NCI-H2171 (cell line): ENCODE measurements around the gene DTX2.
"Not testable (repeated sequence)": the region's sequence is repeated elsewhere in the genome, so short reads cannot be mapped to it uniquely, and the experiment has no call there.

Experiments
- DNase-seq: peaks from one replicate; lab custom pipeline; 2025; lab: John Stamatoyannopoulos, UW

DTX2 gene

GRCh38 chr7:76443846-76444245 is 17.7 kb upstream of the DTX2 start:
- not testable (repeated sequence) for DNase-seq

GRCh38 chr7:76445577-76446008 is 15.9 kb upstream of the DTX2 start:
- not testable (repeated sequence) for DNase-seq

- not testable (repeated sequence) for DNase-seq
Observed at GRCh38 chr7:76457017-76457416, 4.5 kb upstream of the DTX2 start.

GRCh38 chr7:76458504-76458903 is 3.0 kb upstream of the DTX2 start:
- DNase-seq: not testable (repeated sequence)

GRCh38 chr7:76460767-76461166 is 742 bp upstream of the DTX2 start:
- DNase-seq: not testable (repeated sequence)

GRCh38 chr7:76462271-76462882 is 868 bp downstream of the DTX2 start:
- not testable (repeated sequence) for DNase-seq

GRCh38 chr7:76464959-76465358 is 3.5 kb downstream of the DTX2 start:
- DNase-seq: not testable (repeated sequence)

GRCh38 chr7:76465950-76466349 is 4.4 kb downstream of the DTX2 start:
- DNase-seq: not testable (repeated sequence)

- not testable (repeated sequence) for DNase-seq
Observed at GRCh38 chr7:76467743-76468404, 6.4 kb downstream of the DTX2 start.

GRCh38 chr7:76471556-76472221 is 10.2 kb downstream of the DTX2 start:
- DNase-seq: not testable (repeated sequence)

GRCh38 chr7:76473097-76473496 is 11.6 kb downstream of the DTX2 start:
- not testable (repeated sequence) for DNase-seq

- DNase-seq: not testable (repeated sequence)
Observed at GRCh38 chr7:76476280-76476679, 14.8 kb downstream of the DTX2 start.

GRCh38 chr7:76476742-76477474 is 15.4 kb downstream of the DTX2 start:
- not testable (repeated sequence) for DNase-seq

GRCh38 chr7:76479628-76480027 is 18.1 kb downstream of the DTX2 start:
- not testable (repeated sequence) for DNase-seq

- DNase-seq: not testable (repeated sequence)
Observed at GRCh38 chr7:76480403-76481253, 19.1 kb downstream of the DTX2 start.

GRCh38 chr7:76482660-76483059 is 21.2 kb downstream of the DTX2 start:
- not testable (repeated sequence) for DNase-seq

- not testable (repeated sequence) for DNase-seq
Observed at GRCh38 chr7:76483081-76483480, 21.6 kb downstream of the DTX2 start.

GRCh38 chr7:76484456-76484855 is 22.9 kb downstream of the DTX2 start:
- not testable (repeated sequence) for DNase-seq

- not testable (repeated sequence) for DNase-seq
Observed at GRCh38 chr7:76485822-76486610, 24.5 kb downstream of the DTX2 start.

GRCh38 chr7:76486618-76487017 is 25.1 kb downstream of the DTX2 start:
- not testable (repeated sequence) for DNase-seq
